Astrocyte (in vitro differentiated cells and primary cell): ENCODE data around the gene GMDS.

Experiments
- EZH2 ChIP-seq: IDR thresholded peaks from 2 replicates; pipeline ENCODE4 v1.6.1; 2012; ENCODE audit warnings: mild to moderate bottlenecking, low read length, inconsistent platforms; ENCODE audit not compliant: insufficient read depth
- TF ChIP-seq, protein P1 (sequence below): IDR thresholded peaks from 2 replicates; pipeline ENCODE4 v1.5.1; 2011; ENCODE audit warnings: low read depth, mild to moderate bottlenecking, inconsistent platforms, low read length, moderate library complexity; ENCODE audit not compliant: insufficient read depth

DNA sequence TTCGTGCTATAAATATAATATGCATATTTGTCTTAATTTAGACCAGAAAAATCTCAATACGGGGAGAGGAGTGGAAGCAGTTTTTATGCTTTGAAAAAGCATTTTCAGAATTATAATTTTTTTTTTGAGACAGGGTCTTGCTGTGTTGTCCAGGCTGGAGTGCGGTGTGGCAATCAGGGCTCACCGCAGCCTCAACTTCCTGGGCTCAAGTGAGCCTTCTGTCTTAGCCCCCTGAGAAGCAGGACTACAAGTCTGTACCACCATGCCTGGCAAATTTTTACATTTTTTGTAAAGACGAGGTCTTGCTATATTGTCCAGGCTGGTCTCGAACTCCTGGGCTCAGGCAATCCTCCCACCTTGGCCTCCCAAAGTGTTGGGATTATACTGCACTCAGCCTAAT lies 438.5 kb downstream of the GMDS start:
- TF ChIP-seq, protein P1, sequence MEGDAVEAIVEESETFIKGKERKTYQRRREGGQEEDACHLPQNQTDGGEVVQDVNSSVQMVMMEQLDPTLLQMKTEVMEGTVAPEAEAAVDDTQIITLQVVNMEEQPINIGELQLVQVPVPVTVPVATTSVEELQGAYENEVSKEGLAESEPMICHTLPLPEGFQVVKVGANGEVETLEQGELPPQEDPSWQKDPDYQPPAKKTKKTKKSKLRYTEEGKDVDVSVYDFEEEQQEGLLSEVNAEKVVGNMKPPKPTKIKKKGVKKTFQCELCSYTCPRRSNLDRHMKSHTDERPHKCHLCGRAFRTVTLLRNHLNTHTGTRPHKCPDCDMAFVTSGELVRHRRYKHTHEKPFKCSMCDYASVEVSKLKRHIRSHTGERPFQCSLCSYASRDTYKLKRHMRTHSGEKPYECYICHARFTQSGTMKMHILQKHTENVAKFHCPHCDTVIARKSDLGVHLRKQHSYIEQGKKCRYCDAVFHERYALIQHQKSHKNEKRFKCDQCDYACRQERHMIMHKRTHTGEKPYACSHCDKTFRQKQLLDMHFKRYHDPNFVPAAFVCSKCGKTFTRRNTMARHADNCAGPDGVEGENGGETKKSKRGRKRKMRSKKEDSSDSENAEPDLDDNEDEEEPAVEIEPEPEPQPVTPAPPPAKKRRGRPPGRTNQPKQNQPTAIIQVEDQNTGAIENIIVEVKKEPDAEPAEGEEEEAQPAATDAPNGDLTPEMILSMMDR = no peak
- TF ChIP-seq EZH2 = no peak
